HL-60 (cell line): ENCODE results near the gene TRIM44.
A peak's percentile ranks its signal among the peaks of the same experiment; 100 is the strongest.

Source experiments
- DNase-seq, 2 experiments: peaks; one replicate each; pipeline ENCODE4 v3.0.0-alpha.2; 2010 to 2020; ENCODE audit warnings: low read depth in 1 of 2, low spot score in 1 of 2
- H3K27ac ChIP-seq: fragments of 250-450 bp; sonication (Bioruptor Pico); replicated peaks from 2 replicates; pipeline ENCODE4 v1.5.1; 2020; ENCODE audit warnings: mild to moderate bottlenecking, moderate library complexity
- H3K27me3 ChIP-seq: fragments of 250-450 bp; sonication (Bioruptor Pico); 2 replicates; pipeline ENCODE4 v1.5.1; 2021; ENCODE audit warnings: mild to moderate bottlenecking, moderate library complexity; ENCODE audit not compliant: insufficient read depth, poor library complexity, severe bottlenecking
- H3K4me3 ChIP-seq: replicated peaks from 2 replicates; pipeline ENCODE4 v1.5.1; 2011; ENCODE audit warnings: mild to moderate bottlenecking, control low read depth, low read length; ENCODE audit not compliant: insufficient read depth
- GABPA ChIP-seq: IDR thresholded peaks from 2 replicates; pipeline ENCODE4 v1.6.1; 2012; ENCODE audit warnings: low read depth
- POLR2AphosphoS5 ChIP-seq: IDR thresholded peaks from 2 replicates; pipeline ENCODE4 v1.6.1; 2012; ENCODE audit warnings: low read depth
- SPI1 ChIP-seq: IDR thresholded peaks from 2 replicates; pipeline ENCODE4 v1.6.1; 2012; ENCODE audit warnings: low read depth, mild to moderate bottlenecking, borderline replicate concordance
- TF ChIP-seq, protein P1 (sequence below): IDR thresholded peaks from 2 replicates; pipeline ENCODE4 v1.6.1; 2012; ENCODE audit warnings: low read depth; ENCODE audit not compliant: insufficient replicate concordance
- TF ChIP-seq, protein P2 (sequence below): IDR thresholded peaks from one replicate; pipeline ENCODE4 v1.5.1; 2011; ENCODE audit warnings: low read length, control low read depth, inconsistent platforms; ENCODE audit not compliant: insufficient read depth

The TRIM44 gene

GRCh38 chr11:35617316-35617686, 45.3 kb upstream of the TRIM44 start:
- peaks cover 25% of the 10 kb centered on the region for H3K27me3 ChIP-seq
- no peak overlapping the region for H3K27ac ChIP-seq
- TF ChIP-seq, protein P1, sequence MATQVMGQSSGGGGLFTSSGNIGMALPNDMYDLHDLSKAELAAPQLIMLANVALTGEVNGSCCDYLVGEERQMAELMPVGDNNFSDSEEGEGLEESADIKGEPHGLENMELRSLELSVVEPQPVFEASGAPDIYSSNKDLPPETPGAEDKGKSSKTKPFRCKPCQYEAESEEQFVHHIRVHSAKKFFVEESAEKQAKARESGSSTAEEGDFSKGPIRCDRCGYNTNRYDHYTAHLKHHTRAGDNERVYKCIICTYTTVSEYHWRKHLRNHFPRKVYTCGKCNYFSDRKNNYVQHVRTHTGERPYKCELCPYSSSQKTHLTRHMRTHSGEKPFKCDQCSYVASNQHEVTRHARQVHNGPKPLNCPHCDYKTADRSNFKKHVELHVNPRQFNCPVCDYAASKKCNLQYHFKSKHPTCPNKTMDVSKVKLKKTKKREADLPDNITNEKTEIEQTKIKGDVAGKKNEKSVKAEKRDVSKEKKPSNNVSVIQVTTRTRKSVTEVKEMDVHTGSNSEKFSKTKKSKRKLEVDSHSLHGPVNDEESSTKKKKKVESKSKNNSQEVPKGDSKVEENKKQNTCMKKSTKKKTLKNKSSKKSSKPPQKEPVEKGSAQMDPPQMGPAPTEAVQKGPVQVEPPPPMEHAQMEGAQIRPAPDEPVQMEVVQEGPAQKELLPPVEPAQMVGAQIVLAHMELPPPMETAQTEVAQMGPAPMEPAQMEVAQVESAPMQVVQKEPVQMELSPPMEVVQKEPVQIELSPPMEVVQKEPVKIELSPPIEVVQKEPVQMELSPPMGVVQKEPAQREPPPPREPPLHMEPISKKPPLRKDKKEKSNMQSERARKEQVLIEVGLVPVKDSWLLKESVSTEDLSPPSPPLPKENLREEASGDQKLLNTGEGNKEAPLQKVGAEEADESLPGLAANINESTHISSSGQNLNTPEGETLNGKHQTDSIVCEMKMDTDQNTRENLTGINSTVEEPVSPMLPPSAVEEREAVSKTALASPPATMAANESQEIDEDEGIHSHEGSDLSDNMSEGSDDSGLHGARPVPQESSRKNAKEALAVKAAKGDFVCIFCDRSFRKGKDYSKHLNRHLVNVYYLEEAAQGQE: no peak
- no peak for TF ChIP-seq POLR2AphosphoS5
- no peak for TF ChIP-seq GABPA
- TF ChIP-seq, protein P2, sequence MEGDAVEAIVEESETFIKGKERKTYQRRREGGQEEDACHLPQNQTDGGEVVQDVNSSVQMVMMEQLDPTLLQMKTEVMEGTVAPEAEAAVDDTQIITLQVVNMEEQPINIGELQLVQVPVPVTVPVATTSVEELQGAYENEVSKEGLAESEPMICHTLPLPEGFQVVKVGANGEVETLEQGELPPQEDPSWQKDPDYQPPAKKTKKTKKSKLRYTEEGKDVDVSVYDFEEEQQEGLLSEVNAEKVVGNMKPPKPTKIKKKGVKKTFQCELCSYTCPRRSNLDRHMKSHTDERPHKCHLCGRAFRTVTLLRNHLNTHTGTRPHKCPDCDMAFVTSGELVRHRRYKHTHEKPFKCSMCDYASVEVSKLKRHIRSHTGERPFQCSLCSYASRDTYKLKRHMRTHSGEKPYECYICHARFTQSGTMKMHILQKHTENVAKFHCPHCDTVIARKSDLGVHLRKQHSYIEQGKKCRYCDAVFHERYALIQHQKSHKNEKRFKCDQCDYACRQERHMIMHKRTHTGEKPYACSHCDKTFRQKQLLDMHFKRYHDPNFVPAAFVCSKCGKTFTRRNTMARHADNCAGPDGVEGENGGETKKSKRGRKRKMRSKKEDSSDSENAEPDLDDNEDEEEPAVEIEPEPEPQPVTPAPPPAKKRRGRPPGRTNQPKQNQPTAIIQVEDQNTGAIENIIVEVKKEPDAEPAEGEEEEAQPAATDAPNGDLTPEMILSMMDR: no peak
- TF ChIP-seq SPI1: no peak
- no peak for DNase-seq
- H3K4me3 ChIP-seq: no peak overlapping the region

- Histone ChIP-seq H3K27ac (no peak within 1 kb of the TSS), H3K4me3 (peak within 1 kb of the TSS; percentile 34), H3K27me3 (peaks cover 25% of the 10 kb centered on the region)
- TF ChIP-seq, protein P2: no peak
- TF ChIP-seq SPI1: peak; percentile 65; the same call in 1 of the 2 replicates
- DNase-seq: peak in 1 of 2 experiments; percentile 13
Observed at GRCh38 chr11:35617687-35618496, 44.7 kb upstream of the TRIM44 start, which contains the start of gene FJX1. FJX1 (plus strand) TSS chr11:35618460; CDS start chr11:35618637, 177 bp downstream.

DNA sequence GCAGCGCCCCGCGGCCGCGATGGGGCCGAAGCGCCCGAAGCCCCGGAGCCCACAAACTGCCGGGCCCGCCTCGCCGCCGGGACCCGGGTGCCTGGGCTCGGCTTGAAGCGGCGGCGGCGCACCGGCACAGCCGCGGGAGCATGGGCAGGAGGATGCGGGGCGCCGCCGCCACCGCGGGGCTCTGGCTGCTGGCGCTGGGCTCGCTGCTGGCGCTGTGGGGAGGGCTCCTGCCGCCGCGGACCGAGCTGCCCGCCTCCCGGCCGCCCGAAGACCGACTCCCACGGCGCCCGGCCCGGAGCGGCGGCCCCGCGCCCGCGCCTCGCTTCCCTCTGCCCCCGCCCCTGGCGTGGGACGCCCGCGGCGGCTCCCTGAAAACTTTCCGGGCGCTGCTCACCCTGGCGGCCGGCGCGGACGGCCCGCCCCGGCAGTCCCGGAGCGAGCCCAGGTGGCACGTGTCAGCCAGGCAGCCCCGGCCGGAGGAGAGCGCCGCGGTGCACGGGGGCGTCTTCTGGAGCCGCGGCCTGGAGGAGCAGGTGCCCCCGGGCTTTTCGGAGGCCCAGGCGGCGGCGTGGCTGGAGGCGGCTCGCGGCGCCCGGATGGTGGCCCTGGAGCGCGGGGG, 44.0 kb upstream of the TRIM44 start:
- Histone ChIP-seq H3K27ac (no peak overlapping the region), H3K4me3 (peak overlapping the region; percentile 34), H3K27me3 (peaks cover 29% of the 10 kb centered on the region)
- DNase-seq: peak in 1 of 2 experiments; percentile 13
- TF ChIP-seq, protein P2: no peak
- TF ChIP-seq, protein P1: no peak
- no peak for TF ChIP-seq POLR2AphosphoS5
- no peak for TF ChIP-seq SPI1
- TF ChIP-seq GABPA: no peak
